Activated T-cell treated with anti-CD3 and anti-CD28 coated beads, Interleukin-2, amount 50 U/mL, for 72 hours (primary cell): ENCODE results near the gene STX19. TPM values are rescaled to one million over a fixed set of nuclear protein-coding genes. Genes with fewer than 3 reads are reported as not detected.
"Not testable (repeated sequence)": the region's sequence is repeated elsewhere in the genome, so short reads cannot be mapped to it uniquely, and the experiment has no call there.

ENCODE experiments used
- ATAC-seq, 2 donors: fragments of 150-1000 bp; cut with Tn5 transposase; replicated peaks in 1 of 2; 2 replicates each; pipeline ENCODE4 v1.10.0; 2021; ENCODE audit warnings: moderate library complexity in 2 of 2, mild to moderate bottlenecking in 1 of 2
- DNase-seq, 2 donors: peaks; one replicate each; pipeline ENCODE4 v3.0.0; 2021 to 2022; ENCODE audit warnings: mixed read lengths in 1 of 2
- H3K27ac Mint-ChIP-seq: one replicate; pipeline ENCODE4 v1.8.0; 2022; ENCODE audit warnings: mild to moderate bottlenecking, moderate library complexity, mixed read lengths
- H3K27me3 Mint-ChIP-seq: one replicate; pipeline ENCODE4 v1.8.0; 2022; ENCODE audit warnings: low read depth, mixed read lengths
- H3K36me3 Mint-ChIP-seq, 2 donors: one replicate each; pipeline ENCODE4 v1.8.0; 2022; ENCODE audit warnings: mixed read lengths in 2 of 2, mild to moderate bottlenecking in 1 of 2; ENCODE audit not compliant: insufficient read depth in 2 of 2
- H3K4me1 Mint-ChIP-seq: one replicate; pipeline ENCODE4 v1.8.0; 2022; ENCODE audit warnings: low read depth, mixed read lengths
- H3K4me3 Mint-ChIP-seq, 2 donors: one replicate each; pipeline ENCODE4 v1.8.0; 2022; ENCODE audit warnings: mild to moderate bottlenecking in 2 of 2, mixed read lengths in 2 of 2, moderate library complexity in 2 of 2
- H3K9me3 Mint-ChIP-seq, 2 donors: one replicate each; pipeline ENCODE4 v1.8.0; 2022; ENCODE audit warnings: mixed read lengths in 2 of 2
- total RNA-seq, 2 donors: library from RNA; stranded (reverse); gene quantifications; one replicate each; pipeline ENCODE4 v1.2.3, GENCODE V29; 2022

STX19 gene
- total RNA-seq, 2 donors from 2014 or later, result not detected

DNA sequence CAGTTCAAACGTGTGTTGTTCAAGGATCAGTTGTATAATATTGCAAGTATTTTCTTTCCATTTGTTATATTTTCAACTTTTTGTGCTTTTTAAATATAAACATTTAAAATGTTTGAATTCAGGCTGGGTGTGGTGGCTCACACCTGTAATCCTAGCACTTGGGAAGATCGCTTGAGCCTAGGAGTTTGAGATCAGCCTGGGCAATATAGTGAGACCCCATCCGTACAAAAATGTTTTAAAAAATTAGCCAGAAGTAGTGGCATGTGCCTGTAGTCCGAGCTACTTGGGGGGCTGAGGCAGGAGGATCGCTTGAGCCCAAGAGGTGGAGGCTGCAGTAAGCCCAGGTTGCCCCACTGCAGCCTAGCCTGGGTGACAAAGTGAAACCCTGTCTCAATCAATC, 43.8 kb downstream of the STX19 start:
- Mint-ChIP-seq H3K27ac (no peak overlapping the region), H3K27me3 (no peaks in the 10 kb centered on the region), H3K9me3 (no peaks in the 10 kb centered on the region), H3K4me3 (no peak overlapping the region), H3K4me1 (peaks cover 19% of the 10 kb centered on the region), H3K36me3 (no peaks in the 10 kb centered on the region)
- DNase-seq (no peak), ATAC-seq (no peak)

DNA sequence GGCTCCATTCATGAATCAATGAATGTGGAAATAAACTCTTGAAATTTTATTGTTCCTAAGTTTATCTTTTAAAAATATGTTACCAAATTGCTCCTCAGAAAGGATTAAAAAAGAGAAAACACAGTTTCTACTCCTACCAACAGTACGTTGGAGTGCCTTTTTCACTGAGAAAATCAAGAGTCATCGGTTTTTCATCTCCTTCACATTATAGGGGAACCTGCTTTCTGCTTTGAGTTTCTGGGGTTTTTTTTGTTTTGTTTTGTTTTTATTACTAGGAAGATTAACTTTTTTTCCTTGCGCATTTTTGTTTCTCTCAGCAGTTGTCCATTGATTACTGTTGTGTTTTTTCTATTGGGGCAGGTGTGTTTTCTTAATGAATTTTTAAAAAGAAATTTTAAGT, 45.0 kb downstream of the STX19 start:
- ATAC-seq (no peak), DNase-seq (no peak)
- Mint-ChIP-seq H3K27me3 (no peaks in the 10 kb centered on the region), H3K4me1 (peaks cover 24% of the 10 kb centered on the region), H3K4me3 (no peak overlapping the region), H3K27ac (no peak overlapping the region), H3K36me3 (no peaks in the 10 kb centered on the region), H3K9me3 (no peaks in the 10 kb centered on the region)

DNA sequence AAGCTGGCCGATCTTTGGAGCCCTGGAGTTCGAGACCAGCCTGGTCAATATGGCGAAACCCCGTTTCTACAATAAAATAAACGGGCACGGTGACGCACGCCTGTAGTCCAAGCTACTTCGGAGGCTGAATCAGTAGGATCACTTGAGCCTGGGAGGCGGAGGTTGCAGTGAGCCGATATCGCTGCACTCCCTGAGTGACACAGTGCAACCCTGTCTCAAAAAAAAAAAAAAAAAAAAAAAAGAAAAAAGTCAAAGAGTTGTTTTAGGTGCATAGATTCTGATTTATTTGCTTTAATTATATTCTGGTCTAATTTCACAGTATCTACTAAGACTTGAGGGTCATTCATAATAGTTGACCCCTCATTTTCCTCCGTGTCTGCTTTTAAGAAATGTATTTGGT, 46.7 kb downstream of the STX19 start:
- H3K36me3 Mint-ChIP-seq, result no peaks in the 10 kb centered on the region
- no peak for DNase-seq
- H3K9me3 Mint-ChIP-seq, result no peaks in the 10 kb centered on the region
- H3K27ac Mint-ChIP-seq, result no peak overlapping the region
- no peak for ATAC-seq
- H3K4me1 Mint-ChIP-seq, result peaks cover 24% of the 10 kb centered on the region
- H3K4me3 Mint-ChIP-seq, result peak overlapping the region; percentile 90 to 91
- H3K27me3 Mint-ChIP-seq, result no peaks in the 10 kb centered on the region

DNA sequence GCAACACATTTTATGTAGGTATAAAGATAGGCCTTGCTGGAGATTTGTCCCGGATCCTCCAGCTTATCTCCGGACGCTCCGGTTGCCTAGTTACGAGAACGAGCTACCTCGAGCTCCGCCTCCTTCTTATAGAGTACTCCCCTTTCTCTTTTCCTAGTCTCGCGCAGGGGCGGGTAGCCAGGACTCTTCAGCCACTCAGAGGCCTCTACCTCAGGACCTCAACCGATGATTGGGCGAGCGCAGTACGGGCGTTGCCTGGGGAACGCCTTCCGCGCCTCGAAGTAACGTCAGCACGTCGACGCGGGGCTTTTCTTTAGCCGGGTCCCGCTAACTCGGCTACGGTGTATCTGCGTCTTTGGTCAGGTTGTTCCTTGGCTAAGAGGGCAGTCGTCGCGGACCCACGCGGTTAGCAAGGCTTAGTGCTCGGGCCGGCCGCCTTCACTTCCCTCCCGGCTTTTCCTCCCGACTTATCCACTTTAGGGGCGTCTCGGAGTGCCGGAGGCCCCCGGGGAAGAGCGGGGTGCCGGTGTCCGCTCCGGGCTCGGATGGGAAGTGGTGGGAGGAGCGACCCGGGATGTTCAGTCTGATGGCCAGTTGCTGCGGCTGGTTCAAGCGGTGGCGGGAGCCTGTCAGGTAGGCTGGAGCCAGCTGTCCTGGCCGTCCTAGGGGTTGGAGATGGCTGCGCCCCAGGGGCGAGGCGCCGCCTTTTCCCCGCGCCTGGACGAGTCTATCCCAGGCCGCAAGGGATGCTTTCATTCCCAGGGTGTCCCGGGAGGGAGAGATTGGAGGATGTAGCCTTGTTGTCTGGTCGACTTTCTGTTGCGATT, 48.3 kb downstream of the STX19 start, which contains the start of gene ARL13B:
TSS of gene ARL13B (plus strand) at position 306 of the 827 bp plus-strand sequence. CDS start at position 575, 269 bp downstream.
- Mint-ChIP-seq H3K4me1 (peaks cover 24% of the 10 kb centered on the region), H3K27me3 (peaks cover 6% of the 10 kb centered on the region), H3K9me3 (no peaks in the 10 kb centered on the region), H3K27ac (peak within 1 kb of the TSS; percentile 90), H3K36me3 (no peaks in the 10 kb centered on the region), H3K4me3 (peak within 1 kb of the TSS; percentile 90 to 91)
- peak; percentile 100 for ATAC-seq
- DNase-seq, result peak; percentile 93 to 95

DNA sequence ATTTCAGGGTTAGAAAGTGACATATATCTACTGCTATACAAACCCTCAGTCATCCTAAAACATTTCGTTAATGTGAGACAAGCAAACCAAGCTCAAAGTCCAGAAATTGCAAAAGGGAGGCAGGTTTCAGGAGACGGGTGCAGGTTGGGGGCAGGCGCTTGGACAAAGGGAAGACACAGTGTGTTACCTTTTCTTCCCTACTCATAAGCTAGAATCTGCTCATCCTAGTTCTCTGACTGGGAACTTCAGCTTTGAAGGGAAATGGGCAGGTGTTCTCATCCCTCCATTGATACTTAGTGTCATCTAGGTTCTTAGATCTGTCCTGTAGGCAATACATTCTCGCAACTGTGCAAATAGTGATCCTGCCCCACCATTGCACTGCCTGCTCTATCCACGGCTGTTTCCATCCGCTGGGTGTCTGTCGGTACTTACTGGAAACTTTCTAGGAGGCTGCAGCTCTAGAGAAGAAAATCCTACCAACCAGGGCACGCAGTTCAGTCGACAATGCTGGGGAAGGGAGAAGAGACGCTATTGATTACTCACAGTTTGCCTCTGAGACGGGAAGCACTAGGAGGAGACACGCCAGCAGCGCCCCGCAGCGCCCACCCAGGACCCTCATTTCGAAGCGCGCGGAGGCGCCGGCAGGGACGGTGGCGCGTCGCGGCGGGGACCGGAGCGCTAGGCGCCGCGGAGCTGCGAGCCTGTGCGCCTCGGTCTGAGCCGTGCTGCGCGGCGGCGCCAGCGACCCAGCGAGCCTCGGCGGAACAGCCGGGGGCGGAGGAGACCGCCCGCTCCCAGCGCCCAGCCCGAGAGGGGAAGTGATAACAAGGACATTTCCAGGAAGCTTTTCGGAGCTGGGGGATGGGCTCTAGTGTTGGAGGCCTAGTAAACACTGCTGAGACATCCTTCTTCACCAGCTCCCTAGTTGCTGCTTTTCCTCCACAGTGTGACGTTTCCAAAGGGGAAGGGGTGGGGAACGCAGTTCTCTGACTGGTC, 55.0 kb downstream of the STX19 start, which contains the start of gene PROS1:
TSS of gene PROS1 (minus strand) at position 766 of the 996 bp plus-strand sequence. CDS start at position 619, 147 bp downstream.
- DNase-seq (peak; percentile 63 to 69), ATAC-seq (peak; percentile 94 to 97)
- H3K36me3 Mint-ChIP-seq, result no peaks in the 10 kb centered on the region
- H3K9me3 Mint-ChIP-seq, result no peaks in the 10 kb centered on the region
- peaks cover 17% of the 10 kb centered on the region for H3K27me3 Mint-ChIP-seq
- H3K27ac Mint-ChIP-seq, result peak within 1 kb of the TSS; percentile 13
- H3K4me3 Mint-ChIP-seq, result peak within 1 kb of the TSS; percentile 83 to 88
- peaks cover 12% of the 10 kb centered on the region for H3K4me1 Mint-ChIP-seq

DNA sequence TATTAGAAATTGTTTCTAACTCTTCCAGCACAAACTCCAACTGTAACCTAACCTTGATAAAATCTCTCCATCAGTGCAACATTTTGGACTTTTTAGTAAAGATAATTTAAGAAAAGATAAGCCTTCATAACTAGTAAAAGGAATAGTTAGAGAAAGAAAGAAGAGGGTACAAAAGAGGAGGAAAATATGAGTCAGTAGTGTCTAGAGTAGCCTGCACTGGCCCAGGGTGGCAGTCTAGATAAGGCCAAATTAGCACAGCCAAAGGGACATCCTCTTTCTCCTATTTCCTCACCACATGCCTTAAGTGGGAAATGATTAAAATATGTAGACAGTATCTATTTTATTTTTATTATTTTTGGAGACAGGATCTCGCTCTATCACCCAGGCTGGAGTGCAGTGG, 58.4 kb downstream of the STX19 start:
- Mint-ChIP-seq H3K27me3 (peaks cover 11% of the 10 kb centered on the region), H3K36me3 (no peaks in the 10 kb centered on the region), H3K4me3 (no peak overlapping the region), H3K4me1 (peaks cover 12% of the 10 kb centered on the region), H3K9me3 (no peaks in the 10 kb centered on the region), H3K27ac (no peak overlapping the region)
- DNase-seq, result no peak
- ATAC-seq, result no peak

DNA sequence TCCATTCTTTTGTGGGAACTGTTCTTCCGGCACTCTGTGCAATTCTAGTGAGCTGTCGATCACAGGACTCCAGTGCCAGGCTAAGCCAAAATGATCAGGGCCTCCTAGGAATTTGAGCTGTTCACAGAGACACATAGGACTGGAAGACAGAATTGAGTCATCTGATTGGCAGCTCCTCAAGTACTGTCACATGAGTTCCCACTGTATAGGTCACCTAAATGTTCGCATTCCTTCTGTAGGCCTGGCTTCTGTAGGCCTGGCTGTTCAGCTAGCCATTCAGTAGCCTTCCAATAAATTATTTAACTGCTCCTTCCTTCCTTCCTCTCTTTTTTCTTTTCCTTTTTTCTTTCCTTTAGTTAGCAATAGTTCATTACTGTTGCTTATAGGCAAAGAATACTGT, 59.0 kb downstream of the STX19 start:
- H3K27me3 Mint-ChIP-seq, result peaks cover 11% of the 10 kb centered on the region
- no peak for ATAC-seq

GRCh38 chr3:93965106-93965505, 63.3 kb downstream of the STX19 start:
- H3K4me3 Mint-ChIP-seq, H3K27me3 Mint-ChIP-seq, ATAC-seq, H3K27ac Mint-ChIP-seq, H3K36me3 Mint-ChIP-seq, H3K9me3 Mint-ChIP-seq, H3K4me1 Mint-ChIP-seq, DNase-seq: not testable (repeated sequence)

More for the DNA sequence above, 59.0 kb downstream of the STX19 start:
- H3K36me3 Mint-ChIP-seq, result no peaks in the 10 kb centered on the region
- DNase-seq, result no peak
- H3K9me3 Mint-ChIP-seq, result no peaks in the 10 kb centered on the region
- H3K4me1 Mint-ChIP-seq, result peaks cover 12% of the 10 kb centered on the region
- no peak overlapping the region for H3K4me3 Mint-ChIP-seq
- H3K27ac Mint-ChIP-seq, result no peak overlapping the region

Other genes starting within 250 kb of the STX19 start
- under 1 TPM; 0.46 to 0.50 TPM for gene PROS1, start 54.7 kb downstream of the STX19 start, total RNA-seq
- gene ARL13B, start 48.4 kb downstream of the STX19 start, total RNA-seq, result 10 to 100 TPM; 11.4 to 17.9 TPM
- gene DHFR2, start 34.3 kb upstream of the STX19 start, total RNA-seq, result 1 to 10 TPM; 8.1 to 9.3 TPM
- 10 to 100 TPM; 18.4 to 19.4 TPM for gene NSUN3, start 34.5 kb upstream of the STX19 start, total RNA-seq